ENCODE data around the gene NDUFV2. TPM values are rescaled to one million over a fixed set of nuclear protein-coding genes. Genes with fewer than 3 reads are reported as not detected.

NDUFV2 gene
- total RNA-seq = 97.7 and 98.8 TPM in 2 replicates
- long read RNA-seq, transcript NDUFV2-201 (8 exons, 930 nt) = major isoform, 103 of 115 reads
- long read RNA-seq, partial matches to known transcripts = 3 of 115 reads
- long read RNA-seq, other reads (novel, unspliced or antisense) = 9 of 115 reads

DNA sequence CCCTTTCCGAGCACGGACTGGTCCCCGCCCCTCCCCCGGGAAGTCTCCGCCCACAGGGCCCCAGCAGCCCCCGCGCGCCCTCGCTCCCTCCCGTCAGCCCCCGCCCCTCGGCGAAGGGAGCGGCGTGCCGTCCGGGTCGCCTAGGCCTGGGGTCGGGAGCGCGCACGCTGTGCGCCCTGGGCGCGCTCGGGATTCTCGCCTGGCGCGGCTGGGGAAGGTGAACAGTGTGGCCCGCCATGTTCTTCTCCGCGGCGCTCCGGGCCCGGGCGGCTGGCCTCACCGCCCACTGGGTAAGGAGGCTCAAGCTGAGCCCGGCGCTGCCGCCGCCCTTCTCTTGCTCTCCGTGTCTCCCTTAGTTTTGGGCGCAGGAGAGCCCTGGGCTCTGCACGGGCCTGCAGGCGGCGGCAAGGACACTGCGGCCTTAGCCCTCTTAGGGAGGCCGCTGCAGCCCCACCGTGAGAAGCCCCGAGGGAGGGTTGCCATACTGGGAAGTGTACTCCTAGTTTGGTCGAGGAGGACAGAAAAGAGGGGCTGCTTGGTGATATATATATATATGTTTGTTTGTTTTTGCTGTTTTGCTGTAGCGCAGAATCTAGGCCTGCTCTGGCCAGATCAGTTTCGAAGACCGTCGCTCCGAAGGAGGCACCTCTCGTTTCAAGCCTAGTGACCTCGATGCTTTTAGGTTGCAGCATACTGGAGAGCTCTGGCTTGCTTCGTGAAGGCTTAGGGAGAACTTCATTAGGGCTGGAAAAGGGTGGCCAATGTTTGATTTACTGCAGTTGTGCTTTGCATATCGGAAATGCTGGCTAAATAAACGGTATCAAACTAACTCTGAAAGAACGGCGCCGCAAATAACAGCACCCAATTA lies at the start of gene NDUFV2:
TSS of gene NDUFV2 (plus strand) at position 192 of the 868 bp plus-strand sequence. CDS start at position 237, 45 bp downstream.
- Mint-ChIP-seq H3K9me3 (ENCODE audit: unreplicated experiment) (no peaks in the 10 kb centered on the region), H3K27me3 (ENCODE audit: unreplicated experiment) (no peaks in the 10 kb centered on the region), H3K4me1 (ENCODE audit: unreplicated experiment) (peaks cover 48% of the 10 kb centered on the region), H3K36me3 (ENCODE audit: unreplicated experiment) (no peaks in the 10 kb centered on the region), H3K27ac (ENCODE audit: unreplicated experiment) (peak within 1 kb of the TSS; percentile 93), H3K4me3 (ENCODE audit: unreplicated experiment) (peak within 1 kb of the TSS; percentile 87)
- peak; percentile 99 for DNase-seq (ENCODE audit: extremely low spot score, unreplicated experiment)
- TF ChIP-seq, protein P1, sequence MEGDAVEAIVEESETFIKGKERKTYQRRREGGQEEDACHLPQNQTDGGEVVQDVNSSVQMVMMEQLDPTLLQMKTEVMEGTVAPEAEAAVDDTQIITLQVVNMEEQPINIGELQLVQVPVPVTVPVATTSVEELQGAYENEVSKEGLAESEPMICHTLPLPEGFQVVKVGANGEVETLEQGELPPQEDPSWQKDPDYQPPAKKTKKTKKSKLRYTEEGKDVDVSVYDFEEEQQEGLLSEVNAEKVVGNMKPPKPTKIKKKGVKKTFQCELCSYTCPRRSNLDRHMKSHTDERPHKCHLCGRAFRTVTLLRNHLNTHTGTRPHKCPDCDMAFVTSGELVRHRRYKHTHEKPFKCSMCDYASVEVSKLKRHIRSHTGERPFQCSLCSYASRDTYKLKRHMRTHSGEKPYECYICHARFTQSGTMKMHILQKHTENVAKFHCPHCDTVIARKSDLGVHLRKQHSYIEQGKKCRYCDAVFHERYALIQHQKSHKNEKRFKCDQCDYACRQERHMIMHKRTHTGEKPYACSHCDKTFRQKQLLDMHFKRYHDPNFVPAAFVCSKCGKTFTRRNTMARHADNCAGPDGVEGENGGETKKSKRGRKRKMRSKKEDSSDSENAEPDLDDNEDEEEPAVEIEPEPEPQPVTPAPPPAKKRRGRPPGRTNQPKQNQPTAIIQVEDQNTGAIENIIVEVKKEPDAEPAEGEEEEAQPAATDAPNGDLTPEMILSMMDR (IDR thresholded peaks at IDR 0.05) = no peak

DNA sequence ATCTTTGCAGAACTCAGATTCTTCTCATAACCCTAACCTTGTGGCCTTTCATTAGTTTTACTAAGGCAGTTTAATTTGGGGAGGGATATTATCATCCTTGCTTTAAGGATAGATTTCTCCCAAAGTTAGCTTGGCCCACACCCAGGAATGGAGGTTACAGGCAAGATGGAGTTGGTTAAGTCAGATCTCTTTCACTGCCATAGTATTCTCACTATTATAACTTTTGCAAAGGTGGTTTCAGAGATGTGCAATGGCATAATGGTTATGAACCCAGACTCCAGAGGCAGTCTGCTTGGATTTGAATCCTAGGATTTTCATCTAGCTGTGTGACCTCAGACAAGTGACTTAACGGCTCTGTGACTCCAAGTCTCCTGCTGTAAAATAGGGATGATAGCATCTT lies 48.7 kb upstream of the NDUFV2 start:
- H3K36me3 Mint-ChIP-seq (ENCODE audit: unreplicated experiment) = peaks cover 4% of the 10 kb centered on the region
- H3K4me3 Mint-ChIP-seq (ENCODE audit: unreplicated experiment) = no peak overlapping the region
- peaks cover 7% of the 10 kb centered on the region for H3K9me3 Mint-ChIP-seq (ENCODE audit: unreplicated experiment)
- TF ChIP-seq, protein P1 (IDR thresholded peaks at IDR 0.05) = no peak
- peaks cover 26% of the 10 kb centered on the region for H3K4me1 Mint-ChIP-seq (ENCODE audit: unreplicated experiment)
- no peak overlapping the region for H3K27ac Mint-ChIP-seq (ENCODE audit: unreplicated experiment)
- no peak for DNase-seq (ENCODE audit: extremely low spot score, unreplicated experiment)
- H3K27me3 Mint-ChIP-seq (ENCODE audit: unreplicated experiment) = no peaks in the 10 kb centered on the region

GRCh38 chr18:9055185-9055584 lies 47.3 kb upstream of the NDUFV2 start:
- DNase-seq (ENCODE audit: extremely low spot score, unreplicated experiment) = no peak
- Mint-ChIP-seq H3K27me3 (ENCODE audit: unreplicated experiment) (no peaks in the 10 kb centered on the region), H3K4me1 (ENCODE audit: unreplicated experiment) (peaks cover 26% of the 10 kb centered on the region), H3K36me3 (ENCODE audit: unreplicated experiment) (peaks cover 2% of the 10 kb centered on the region), H3K9me3 (ENCODE audit: unreplicated experiment) (peaks cover 7% of the 10 kb centered on the region), H3K27ac (ENCODE audit: unreplicated experiment) (peak overlapping the region; percentile 44), H3K4me3 (ENCODE audit: unreplicated experiment) (no peak overlapping the region)
- TF ChIP-seq, protein P1 (IDR thresholded peaks at IDR 0.05) = peak; percentile 61

DNA sequence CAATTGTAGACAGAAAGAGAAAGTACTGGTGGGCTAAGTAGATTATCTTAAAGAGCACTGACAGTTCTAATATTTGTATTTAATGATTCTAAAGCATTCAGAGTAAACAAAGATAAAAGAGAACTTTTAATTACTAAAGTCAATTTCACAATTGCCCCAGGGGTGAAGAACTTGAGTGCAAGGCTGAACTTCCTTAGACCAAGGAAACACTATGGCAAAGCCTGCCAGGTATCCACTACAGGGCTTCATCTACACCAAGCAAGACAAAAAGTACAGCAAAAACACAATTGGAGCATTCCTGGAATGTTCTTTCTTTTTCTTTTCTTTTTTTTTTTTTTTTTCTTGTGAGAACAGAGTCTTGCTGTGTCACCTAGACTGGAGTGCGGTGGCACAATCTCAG lies 46.9 kb upstream of the NDUFV2 start:
- TF ChIP-seq, protein P1 (IDR thresholded peaks at IDR 0.05) = no peak
- peaks cover 26% of the 10 kb centered on the region for H3K4me1 Mint-ChIP-seq (ENCODE audit: unreplicated experiment)
- H3K36me3 Mint-ChIP-seq (ENCODE audit: unreplicated experiment) = no peaks in the 10 kb centered on the region
- no peaks in the 10 kb centered on the region for H3K27me3 Mint-ChIP-seq (ENCODE audit: unreplicated experiment)
- peak overlapping the region; percentile 44 for H3K27ac Mint-ChIP-seq (ENCODE audit: unreplicated experiment)
- H3K4me3 Mint-ChIP-seq (ENCODE audit: unreplicated experiment) = no peak overlapping the region
- H3K9me3 Mint-ChIP-seq (ENCODE audit: unreplicated experiment) = peaks cover 7% of the 10 kb centered on the region
- no peak for DNase-seq (ENCODE audit: extremely low spot score, unreplicated experiment)

GRCh38 chr18:9057646-9058045 lies 44.9 kb upstream of the NDUFV2 start:
- H3K27me3 Mint-ChIP-seq (ENCODE audit: unreplicated experiment) = peaks cover 4% of the 10 kb centered on the region
- H3K9me3 Mint-ChIP-seq (ENCODE audit: unreplicated experiment) = no peaks in the 10 kb centered on the region
- no peak overlapping the region for H3K27ac Mint-ChIP-seq (ENCODE audit: unreplicated experiment)
- peaks cover 26% of the 10 kb centered on the region for H3K4me1 Mint-ChIP-seq (ENCODE audit: unreplicated experiment)
- DNase-seq (ENCODE audit: extremely low spot score, unreplicated experiment) = no peak
- no peak overlapping the region for H3K4me3 Mint-ChIP-seq (ENCODE audit: unreplicated experiment)
- TF ChIP-seq, protein P1 (IDR thresholded peaks at IDR 0.05) = no peak
- H3K36me3 Mint-ChIP-seq (ENCODE audit: unreplicated experiment) = no peaks in the 10 kb centered on the region

Data from osteocyte (in vitro differentiated cells).